ENCODE results near the gene OCRL.

DNA sequence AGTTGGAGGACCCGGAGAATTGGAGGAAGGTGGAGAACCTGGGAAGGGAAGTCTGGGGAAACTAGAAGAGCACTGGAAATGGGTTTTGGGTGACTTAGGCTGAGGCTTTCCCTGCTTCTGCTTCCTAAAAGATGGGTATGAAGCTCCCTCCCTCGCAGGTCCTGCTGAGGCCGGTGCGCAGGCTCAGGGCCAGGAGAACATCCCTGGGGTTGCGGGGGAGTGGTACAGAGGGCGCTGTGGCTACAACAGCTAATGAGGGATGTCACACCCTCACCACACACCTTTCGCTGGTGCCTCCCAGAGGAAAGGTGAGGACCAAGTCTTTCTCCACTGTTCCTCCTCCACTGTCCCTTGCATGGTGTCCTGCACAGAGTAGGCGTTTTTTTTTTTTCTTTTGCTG, 98.9 kb downstream of the OCRL start:
- TF ChIP-seq, protein P1, sequence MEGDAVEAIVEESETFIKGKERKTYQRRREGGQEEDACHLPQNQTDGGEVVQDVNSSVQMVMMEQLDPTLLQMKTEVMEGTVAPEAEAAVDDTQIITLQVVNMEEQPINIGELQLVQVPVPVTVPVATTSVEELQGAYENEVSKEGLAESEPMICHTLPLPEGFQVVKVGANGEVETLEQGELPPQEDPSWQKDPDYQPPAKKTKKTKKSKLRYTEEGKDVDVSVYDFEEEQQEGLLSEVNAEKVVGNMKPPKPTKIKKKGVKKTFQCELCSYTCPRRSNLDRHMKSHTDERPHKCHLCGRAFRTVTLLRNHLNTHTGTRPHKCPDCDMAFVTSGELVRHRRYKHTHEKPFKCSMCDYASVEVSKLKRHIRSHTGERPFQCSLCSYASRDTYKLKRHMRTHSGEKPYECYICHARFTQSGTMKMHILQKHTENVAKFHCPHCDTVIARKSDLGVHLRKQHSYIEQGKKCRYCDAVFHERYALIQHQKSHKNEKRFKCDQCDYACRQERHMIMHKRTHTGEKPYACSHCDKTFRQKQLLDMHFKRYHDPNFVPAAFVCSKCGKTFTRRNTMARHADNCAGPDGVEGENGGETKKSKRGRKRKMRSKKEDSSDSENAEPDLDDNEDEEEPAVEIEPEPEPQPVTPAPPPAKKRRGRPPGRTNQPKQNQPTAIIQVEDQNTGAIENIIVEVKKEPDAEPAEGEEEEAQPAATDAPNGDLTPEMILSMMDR (conservative IDR thresholded peaks at IDR 0.05 in 1 of 2, IDR thresholded peaks at IDR 0.05 in 1 of 2; ENCODE audit: low read depth in 1 of 2, low read length in 2 of 2): no peak
- no peak for TF ChIP-seq EZH2 (IDR thresholded peaks at IDR 0.05; ENCODE audit: low read length, missing control alignments)
